Endothelial cell of umbilical vein (primary cell): Measurements from ENCODE around the gene RXFP1. TPM values are rescaled to one million over a fixed set of nuclear protein-coding genes. Genes with fewer than 3 reads are reported as not detected.

Source experiments
- BruUV-seq: library from RNA; stranded (reverse); fragments of 400-500 nt; replicated peaks from 2 replicates; lab custom pipeline; 2021; lab: Mats Ljungman, UMichigan
- CTCF ChIA-PET: fragments of 300-600, 350-600 bp; sonication (Branson Sonifier 250); formaldehyde crosslinking; loops from one replicate; lab custom pipeline; 2021; ENCODE audit warnings: antibody characterized with exemption, inconsistent platforms; lab: Charles Lee
- POLR2A ChIA-PET: fragments of 300-600, 350-600 bp; sonication (Branson Sonifier 250); formaldehyde crosslinking; loops from one replicate; lab custom pipeline; 2021; ENCODE audit warnings: antibody characterized with exemption, inconsistent platforms; lab: Charles Lee
- DNase-seq: peaks from one replicate; pipeline ENCODE4 v3.0.0-alpha.2; 2011; ENCODE audit warnings: low read depth, low spot score
- FAIRE-seq: peaks from 2 replicates; lab custom pipeline; 2011; peaks lifted over from hg19 to GRCh38; lab: Jason Lieb, UNC
- H2AFZ ChIP-seq: 2 replicates; pipeline ENCODE4 v1.6.0; 2012; ENCODE audit warnings: low read depth, low read length, control low read depth, inconsistent platforms
- H3K27ac ChIP-seq: 2 replicates; pipeline ENCODE4 v1.5.1; 2011; ENCODE audit warnings: low read depth, mild to moderate bottlenecking, control low read depth, low read length, moderate library complexity; ENCODE audit not compliant: insufficient read depth
- H3K27me3 ChIP-seq, 2 experiments: 2 replicates each; pipeline versions ENCODE4 v1.6.0 to v1.6.1; 2011; ENCODE audit warnings: low read length in 2 of 2, mixed read lengths in 1 of 2; ENCODE audit not compliant: control insufficient read depth in 2 of 2, insufficient read depth in 2 of 2
- H3K36me3 ChIP-seq, 2 experiments: 2 replicates in 1 of 2; 3 replicates in 1 of 2; pipeline ENCODE4 v1.5.1; 2011; ENCODE audit warnings: low read length in 2 of 2, mild to moderate bottlenecking in 1 of 2, moderate library complexity in 1 of 2; ENCODE audit not compliant: control insufficient read depth in 2 of 2, insufficient read depth in 2 of 2; ENCODE audit errors: extremely low read depth in 1 of 2
- H3K4me1 ChIP-seq: 3 replicates; pipeline ENCODE4 v1.5.1; 2011; ENCODE audit warnings: mild to moderate bottlenecking, low read length; ENCODE audit not compliant: control insufficient read depth, insufficient read depth; ENCODE audit errors: extremely low read depth
- H3K4me2 ChIP-seq: 2 replicates; pipeline ENCODE4 v1.6.1; 2011; ENCODE audit warnings: low read length, control low read depth, mixed read lengths; ENCODE audit not compliant: insufficient read depth
- H3K4me3 ChIP-seq, 3 experiments: fragments of 200-600 bp in 1 of 3; sonication (generic), shearing (Covaris generic) in 1 of 3; replicated peaks in 1 of 3; 2 replicates each; pipeline ENCODE4 v1.5.1; 2011 to 2016; ENCODE audit warnings: control low read depth in 3 of 3, low read length in 3 of 3, mild to moderate bottlenecking in 2 of 3, inconsistent platforms in 1 of 3, low read depth in 1 of 3, moderate library complexity in 1 of 3; ENCODE audit not compliant: insufficient read depth in 1 of 3
- H3K79me2 ChIP-seq: 2 replicates; pipeline ENCODE4 v1.6.0; 2012; ENCODE audit warnings: low read length, inconsistent platforms; ENCODE audit not compliant: control insufficient read depth, insufficient read depth
- H3K9ac ChIP-seq: replicated peaks from 2 replicates; pipeline ENCODE3; 2011; ENCODE audit warnings: low read length, control low read depth; ENCODE audit not compliant: insufficient read depth; ENCODE audit errors: extremely low read depth
- H3K9me1 ChIP-seq: replicated peaks from 3 replicates; pipeline ENCODE4 v1.6.0; 2011; ENCODE audit warnings: mild to moderate bottlenecking, low read length; ENCODE audit not compliant: control insufficient read depth, insufficient read depth; ENCODE audit errors: extremely low read depth
- H3K9me3 ChIP-seq: replicated peaks from 2 replicates; pipeline ENCODE4 v1.5.1; 2012; ENCODE audit warnings: low read length, inconsistent platforms; ENCODE audit not compliant: control insufficient read depth, insufficient read depth
- H4K20me1 ChIP-seq: replicated peaks from 2 replicates; pipeline ENCODE3; 2011; ENCODE audit warnings: mild to moderate bottlenecking, low read length; ENCODE audit not compliant: control insufficient read depth, insufficient read depth; ENCODE audit errors: extremely low read depth
- EZH2 ChIP-seq: IDR thresholded peaks from 2 replicates; pipeline ENCODE4 v1.6.1; 2012; ENCODE audit warnings: borderline replicate concordance, low read depth, mild to moderate bottlenecking, moderate library complexity, low read length, inconsistent platforms; ENCODE audit not compliant: severe bottlenecking
- FOS ChIP-seq: IDR thresholded peaks from 2 replicates; pipeline ENCODE4 v1.6.1; 2011; ENCODE audit warnings: mild to moderate bottlenecking, low read length, moderate library complexity, borderline replicate concordance; ENCODE audit not compliant: insufficient read depth
- GATA2 ChIP-seq: IDR thresholded peaks from 2 replicates; pipeline ENCODE4 v1.7.0; 2011; ENCODE audit warnings: low read depth, mild to moderate bottlenecking, moderate library complexity, mixed read lengths, low read length; ENCODE audit not compliant: insufficient read length, insufficient read depth
- JUN ChIP-seq: IDR thresholded peaks from 2 replicates; pipeline ENCODE4 v1.6.1; 2011; ENCODE audit warnings: borderline replicate concordance, low read depth; ENCODE audit not compliant: insufficient read length, insufficient read depth
- MAX ChIP-seq: IDR thresholded peaks from 2 replicates; pipeline ENCODE4 v1.6.1; 2011; ENCODE audit not compliant: insufficient read depth, insufficient read length
- MYC ChIP-seq: IDR thresholded peaks from one replicate; pipeline ENCODE4 v1.6.1; 2011; ENCODE audit warnings: mild to moderate bottlenecking, low read depth, low read length
- POLR2A ChIP-seq: IDR thresholded peaks from 2 replicates; pipeline ENCODE4 v1.6.1; 2012; ENCODE audit warnings: low read depth, mild to moderate bottlenecking, control low read depth, low read length
- POLR2AphosphoS5 ChIP-seq: IDR thresholded peaks from 2 replicates; pipeline ENCODE4 v1.6.1; 2012; ENCODE audit warnings: low read depth, mild to moderate bottlenecking, control low read depth, low read length, moderate library complexity; ENCODE audit not compliant: insufficient read depth
- dilution Hi-C: fragments of 300-500 bp; cut with MboI; formaldehyde crosslinking; loops from one replicate; pipeline ENCODE4 v1.15.0; 2019; ENCODE audit warnings: low sequenced_read_pairs; ENCODE audit not compliant: extremely low pct_ligation_motif_present
- intact Hi-C: fragments of 100-400 bp; cut with micrococcal nuclease; formaldehyde crosslinking; loops from one replicate; pipeline ENCODE4 v1.10.0; 2022
- polyA plus RNA-seq, 4 experiments: library from polyadenylated mRNA; depleted of rRNA in 3 of 4; stranded (reverse) in 3 of 4; unstranded in 1 of 4; fragments of >200 nt; gene quantifications; 2 replicates each; pipeline versions ENCODE4 v1.2.1 to v1.2.3, GENCODE V29; 2011 to 2012; ENCODE audit warnings: missing spikeins in 1 of 4
- total RNA-seq: library from RNA; stranded (reverse); gene quantifications from 2 replicates; pipeline ENCODE4 v1.2.3, GENCODE V29; 2021
- TF ChIP-seq, protein P1 (sequence below), 2 donors: IDR thresholded peaks; 1 replicate in 1 of 2; 2 replicates in 1 of 2; pipeline ENCODE4 v1.5.1; 2011; ENCODE audit warnings: low read length in 2 of 2, mild to moderate bottlenecking in 2 of 2, moderate library complexity in 2 of 2, control low read depth in 1 of 2, inconsistent platforms in 1 of 2, low read depth in 1 of 2; ENCODE audit not compliant: insufficient read depth in 1 of 2; ENCODE audit errors: extremely low read depth in 1 of 2

RXFP1 gene
- total and polyA plus RNA-seq, 2 donors (not counting 3 experiments of a cell fraction or from before 2014, with no cell fraction given) = not detected

DNA sequence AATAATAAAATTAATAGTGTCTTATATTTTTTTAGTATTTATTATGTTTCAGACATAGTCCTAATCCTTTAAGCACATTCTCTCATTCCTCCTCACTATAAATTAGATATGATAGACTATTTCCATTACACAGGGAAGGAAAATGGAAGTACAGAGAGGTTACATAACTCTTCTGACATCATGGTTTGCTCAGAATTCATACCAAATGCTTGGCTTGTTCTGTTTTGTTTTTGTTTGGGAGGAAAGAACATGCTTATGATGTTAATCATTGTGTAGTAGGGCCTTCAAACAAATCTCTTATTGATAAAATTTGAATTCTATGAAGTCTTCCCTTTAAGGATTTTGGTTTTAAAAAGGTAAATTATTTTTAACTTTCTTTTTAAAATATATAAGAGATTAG is 59.5 kb downstream of the RXFP1 start:
- no TSS peak for BruUV-seq
- no peak overlapping the region for H3K4me3 ChIP-seq
- no peak overlapping the region for H3K27ac ChIP-seq
- DNase-seq = no peak
- no peak overlapping the region for H3K9ac ChIP-seq
- H3K36me3 ChIP-seq = no peaks in the 10 kb centered on the region
- no peak for FAIRE-seq
- no peaks in the 10 kb centered on the region for H4K20me1 ChIP-seq
- H3K79me2 ChIP-seq = no peaks in the 10 kb centered on the region
- ChIA-PET CTCF (no interaction called here), POLR2A (no interaction called here)
- no peaks in the 10 kb centered on the region for H3K9me3 ChIP-seq
- H3K9me1 ChIP-seq = no peaks in the 10 kb centered on the region
- H3K27me3 ChIP-seq = no peaks in the 10 kb centered on the region
- H3K4me2 ChIP-seq = no peak overlapping the region
- H3K4me1 ChIP-seq = no peaks in the 10 kb centered on the region
- TF ChIP-seq POLR2A (no peak), FOS (no peak), EZH2 (no peak), JUN (no peak), POLR2AphosphoS5 (no peak), GATA2 (no peak), MAX (no peak), MYC (no peak)
- TF ChIP-seq, protein P1, sequence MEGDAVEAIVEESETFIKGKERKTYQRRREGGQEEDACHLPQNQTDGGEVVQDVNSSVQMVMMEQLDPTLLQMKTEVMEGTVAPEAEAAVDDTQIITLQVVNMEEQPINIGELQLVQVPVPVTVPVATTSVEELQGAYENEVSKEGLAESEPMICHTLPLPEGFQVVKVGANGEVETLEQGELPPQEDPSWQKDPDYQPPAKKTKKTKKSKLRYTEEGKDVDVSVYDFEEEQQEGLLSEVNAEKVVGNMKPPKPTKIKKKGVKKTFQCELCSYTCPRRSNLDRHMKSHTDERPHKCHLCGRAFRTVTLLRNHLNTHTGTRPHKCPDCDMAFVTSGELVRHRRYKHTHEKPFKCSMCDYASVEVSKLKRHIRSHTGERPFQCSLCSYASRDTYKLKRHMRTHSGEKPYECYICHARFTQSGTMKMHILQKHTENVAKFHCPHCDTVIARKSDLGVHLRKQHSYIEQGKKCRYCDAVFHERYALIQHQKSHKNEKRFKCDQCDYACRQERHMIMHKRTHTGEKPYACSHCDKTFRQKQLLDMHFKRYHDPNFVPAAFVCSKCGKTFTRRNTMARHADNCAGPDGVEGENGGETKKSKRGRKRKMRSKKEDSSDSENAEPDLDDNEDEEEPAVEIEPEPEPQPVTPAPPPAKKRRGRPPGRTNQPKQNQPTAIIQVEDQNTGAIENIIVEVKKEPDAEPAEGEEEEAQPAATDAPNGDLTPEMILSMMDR (IDR thresholded peaks at IDR 0.05; ENCODE audit: extremely low read depth in 1 of 2, insufficient read depth in 1 of 2, low read depth in 1 of 2, low read length in 2 of 2) = no peak
- dilution Hi-C loops = no loop called here
- H2AFZ ChIP-seq = no peak overlapping the region
- intact Hi-C loops = no loop called here
